B cell (primary cell): ENCODE data around the gene RAP1GAP2. TPM values are rescaled to one million over a fixed set of nuclear protein-coding genes. Genes with fewer than 3 reads are reported as not detected.

ENCODE experiments used
- ATAC-seq: fragments of 200-7000 bp; cut with Tn5 transposase; one replicate; pipeline ENCODE4 v1.10.0; 2021; ENCODE audit warnings: low read depth, mild to moderate bottlenecking, moderate number of reproducible peaks, moderate library complexity
- CTCF ChIA-PET: fragments of 350-600 bp; sonication (Branson Sonifier 250); formaldehyde crosslinking; loops from one replicate; lab custom pipeline; 2021; ENCODE audit warnings: antibody characterized with exemption, inconsistent platforms; lab: Charles Lee
- POLR2A ChIA-PET: fragments of 350-600 bp; sonication (Branson Sonifier 250); formaldehyde crosslinking; loops from one replicate; lab custom pipeline; 2021; ENCODE audit warnings: antibody characterized with exemption; lab: Charles Lee
- DNase-seq: peaks from one replicate; pipeline ENCODE4 v3.0.0; 2013
- H2AFZ ChIP-seq: 2 replicates; pipeline ENCODE4 v1.6.1; 2012; ENCODE audit warnings: mild to moderate bottlenecking, low read depth, low read length; ENCODE audit not compliant: insufficient read depth, poor library complexity, severe bottlenecking
- H3K27ac ChIP-seq, 2 donors: 1 replicate in 1 of 2; 2 replicates in 1 of 2; pipeline ENCODE4 v1.5.1; 2012 to 2013; ENCODE audit warnings: low read length in 2 of 2, mild to moderate bottlenecking in 2 of 2, moderate library complexity in 1 of 2
- H3K27me3 ChIP-seq, 4 experiments: fragments of 200-600 bp in 1 of 4; sonication (generic) in 1 of 4; replicated peaks in 1 of 4; 1 replicate in 2 of 4; 2 replicates in 2 of 4; pipeline versions ENCODE4 v1.6.1 to v1.7.0; 2013 to 2016; ENCODE audit warnings: low read length in 3 of 4, mild to moderate bottlenecking in 2 of 4, mixed read lengths in 1 of 4, moderate library complexity in 1 of 4; ENCODE audit not compliant: insufficient read depth in 4 of 4, control insufficient read depth in 3 of 4; ENCODE audit errors: control extremely low read depth in 1 of 4
- H3K36me3 ChIP-seq, 2 experiments: replicated peaks in 1 of 2; 1 replicate in 1 of 2; 2 replicates in 1 of 2; pipeline versions ENCODE4 v1.6.1 to v1.7.1; 2013; ENCODE audit warnings: low read length in 1 of 2; ENCODE audit not compliant: insufficient read depth in 2 of 2, control insufficient read depth in 1 of 2; ENCODE audit errors: control extremely low read depth in 1 of 2, extremely low read depth in 1 of 2
- H3K4me1 ChIP-seq, 2 donors: fragments of 200-600 bp in 1 of 2; sonication (generic) in 1 of 2; 1 replicate in 1 of 2; 2 replicates in 1 of 2; pipeline versions ENCODE4 v1.5.1 to v1.6.1; 2013 to 2017; ENCODE audit warnings: low read length in 2 of 2; ENCODE audit not compliant: control insufficient read depth in 2 of 2, insufficient read depth in 2 of 2
- H3K4me2 ChIP-seq: replicated peaks from 2 replicates; pipeline ENCODE3; 2012; ENCODE audit warnings: mild to moderate bottlenecking, low read depth, low read length; ENCODE audit not compliant: poor library complexity, severe bottlenecking
- H3K4me3 ChIP-seq, 5 experiments: fragments of 200-600 bp in 1 of 5; sonication (generic) in 1 of 5; 1 replicate in 3 of 5; 2 replicates in 2 of 5; pipeline versions ENCODE4 v1.5.1 to v1.7.0; 2011 to 2016; ENCODE audit warnings: low read length in 4 of 5, mild to moderate bottlenecking in 4 of 5, low read depth in 2 of 5, control low read depth in 1 of 5, moderate library complexity in 1 of 5; ENCODE audit not compliant: insufficient read depth in 1 of 5; ENCODE audit errors: control extremely low read depth in 1 of 5, extremely low read depth in 1 of 5
- H3K79me2 ChIP-seq: fragments of 200-600 bp; sonication (generic); one replicate; pipeline ENCODE4 v1.6.0; 2016; ENCODE audit warnings: low read length; ENCODE audit not compliant: control insufficient read depth, insufficient read depth
- H3K9ac ChIP-seq: fragments of 200-600 bp; sonication (generic); 2 replicates; pipeline ENCODE4 v1.6.1; 2017; ENCODE audit warnings: mild to moderate bottlenecking, low read length, moderate library complexity
- H3K9me3 ChIP-seq, 3 donors: one replicate each; pipeline versions ENCODE4 v1.6.1 to v1.7.1; 2013; ENCODE audit warnings: low read length in 2 of 3; ENCODE audit not compliant: control insufficient read depth in 2 of 3, insufficient read depth in 1 of 3; ENCODE audit errors: control extremely low read depth in 1 of 3
- H4K20me1 ChIP-seq: 2 replicates; pipeline ENCODE4 v1.6.0; 2012; ENCODE audit warnings: mild to moderate bottlenecking, low read length; ENCODE audit not compliant: insufficient read depth, control insufficient read depth, poor library complexity, severe bottlenecking
- H3K27ac Mint-ChIP-seq: one replicate; pipeline ENCODE4 v1.8.0; 2021; ENCODE audit warnings: mixed read lengths
- H3K27me3 Mint-ChIP-seq: one replicate; pipeline ENCODE4 v1.8.0; 2021; ENCODE audit warnings: mixed read lengths
- H3K4me1 Mint-ChIP-seq: one replicate; pipeline ENCODE4 v1.8.0; 2021; ENCODE audit warnings: mixed read lengths
- H3K4me3 Mint-ChIP-seq: one replicate; pipeline ENCODE4 v1.8.0; 2021; ENCODE audit warnings: mixed read lengths
- H3K9me3 Mint-ChIP-seq: one replicate; pipeline ENCODE4 v1.8.0; 2022; ENCODE audit warnings: mixed read lengths; ENCODE audit not compliant: insufficient read depth
- CTCF ChIP-seq: fragments of 200-600 bp; IDR thresholded peaks from one replicate; pipeline ENCODE4 v1.8.0; 2022; ENCODE audit warnings: antibody characterized with exemption, mild to moderate bottlenecking
- EZH2 ChIP-seq: IDR thresholded peaks from 2 replicates; pipeline ENCODE4 v1.6.1; 2012; ENCODE audit warnings: borderline replicate concordance, low read depth, mild to moderate bottlenecking, moderate library complexity, low read length; ENCODE audit not compliant: insufficient read depth, poor library complexity, severe bottlenecking
- WGBS: methylation state at CpG from one replicate; pipeline ENCODE4 v1.1.5; 2013; ENCODE audit warnings: missing lambda C conversion rate; ENCODE audit not compliant: insufficient coverage; 5-methylcytosine and 5-hydroxymethylcytosine counted together
- intact Hi-C: fragments of 100-400 bp; cut with micrococcal nuclease; formaldehyde crosslinking; loops from one replicate; pipeline ENCODE4 v1.10.0; 2022
- polyA plus RNA-seq: library from polyadenylated mRNA; depleted of rRNA; stranded (reverse); fragments of >200 nt; gene quantifications from 2 replicates; pipeline ENCODE4 v1.2.3, GENCODE V29; 2012
- total RNA-seq, 2 donors: library from RNA; stranded (reverse); fragments of 120-200 nt in 1 of 2; gene quantifications; 1 replicate in 1 of 2; 2 replicates in 1 of 2; pipeline versions ENCODE4 v1.2.3 to v1.2.4, GENCODE V29; 2013 to 2022

RAP1GAP2 gene
- total and polyA plus RNA-seq, 2 donors (not counting 1 experiment from before 2014, with no cell fraction given): 14.9 to 16.4 TPM

GRCh38 chr17:2872282-2872681 is 76.0 kb downstream of the RAP1GAP2 start:
- H2AFZ ChIP-seq: no peak overlapping the region
- H3K9ac ChIP-seq: no peak overlapping the region
- Mint-ChIP-seq H3K27ac (no peak overlapping the region), H3K4me1 (no peaks in the 10 kb centered on the region), H3K27me3 (no peaks in the 10 kb centered on the region), H3K4me3 (no peak overlapping the region), H3K9me3 (no peaks in the 10 kb centered on the region)
- peaks cover 5% of the 10 kb centered on the region for H4K20me1 ChIP-seq
- no peaks in the 10 kb centered on the region for H3K4me1 ChIP-seq
- WGBS: 91% methylated on average over 7 of the region's 8 CpGs
- H3K4me3 ChIP-seq: no peak overlapping the region
- H3K27ac ChIP-seq: no peak overlapping the region
- intact Hi-C loops: no loop called here
- no peaks in the 10 kb centered on the region for H3K9me3 ChIP-seq
- CTCF ChIA-PET: no interaction called here
- TF ChIP-seq CTCF (no peak), EZH2 (no peak)
- ATAC-seq (no peak), DNase-seq (no peak)
- POLR2A ChIA-PET: no interaction called here
- no peaks in the 10 kb centered on the region for H3K27me3 ChIP-seq
- H3K79me2 ChIP-seq: no peaks in the 10 kb centered on the region
- H3K4me2 ChIP-seq: no peak overlapping the region
- H3K36me3 ChIP-seq: peaks cover 0 to 2% of the 10 kb centered on the region in 2 experiments

- no peak for DNase-seq
- CTCF ChIA-PET: interaction anchor here (1.4 to 1.7 kb wide), 2 partner anchors 88 to 138 kb away, joined by 3 to 5 read pairs; no protein-coding TSS in a partner anchor
- TF ChIP-seq CTCF (no peak), EZH2 (no peak)
- H3K4me1 ChIP-seq: no peaks in the 10 kb centered on the region
- H2AFZ ChIP-seq: no peak overlapping the region
- no peak for ATAC-seq
- no peaks in the 10 kb centered on the region for H3K27me3 Mint-ChIP-seq
- 89% methylated on average over 3 of the region's 5 CpGs for WGBS
- no peaks in the 10 kb centered on the region for H3K9me3 ChIP-seq
- POLR2A ChIA-PET: no interaction called here
- H3K9ac ChIP-seq: no peak overlapping the region
- peaks cover 5% of the 10 kb centered on the region for H4K20me1 ChIP-seq
- no peaks in the 10 kb centered on the region for H3K9me3 Mint-ChIP-seq
- intact Hi-C loops: no loop called here
- H3K27me3 ChIP-seq: no peaks in the 10 kb centered on the region
- no peak overlapping the region for H3K27ac ChIP-seq
- no peaks in the 10 kb centered on the region for H3K4me1 Mint-ChIP-seq
- no peaks in the 10 kb centered on the region for H3K79me2 ChIP-seq
- peaks cover 0 to 2% of the 10 kb centered on the region in 2 experiments for H3K36me3 ChIP-seq
- H3K27ac Mint-ChIP-seq: no peak overlapping the region
- no peak overlapping the region for H3K4me3 Mint-ChIP-seq
- no peak overlapping the region for H3K4me2 ChIP-seq
- H3K4me3 ChIP-seq: no peak overlapping the region
Observed at GRCh38 chr17:2874189-2874686, 78.0 kb downstream of the RAP1GAP2 start.
